Astrocyte (in vitro differentiated cells and primary cell): ENCODE measurements around the gene ZNF765. TPM values are rescaled to one million over a fixed set of nuclear protein-coding genes. Genes with fewer than 3 reads are reported as not detected.
A peak's percentile ranks its signal among the peaks of the same experiment; 100 is the strongest.
"Not testable (repeated sequence)": the region's sequence is repeated elsewhere in the genome, so short reads cannot be mapped to it uniquely, and the experiment has no call there.

Experiments
- DNase-seq: peaks from one replicate; pipeline ENCODE4 v3.0.0-alpha.2; 2010; ENCODE audit warnings: low read depth
- FAIRE-seq: peaks from 2 replicates; lab custom pipeline; 2011; peaks lifted over from hg19 to GRCh38; lab: Jason Lieb, UNC
- H2AFZ ChIP-seq: 2 replicates; pipeline ENCODE4 v1.6.0; 2012; ENCODE audit warnings: low read depth, low read length, inconsistent platforms
- H3K27ac ChIP-seq: 2 replicates; pipeline ENCODE4 v1.5.1; 2011; ENCODE audit warnings: low read depth, low read length, inconsistent platforms
- H3K27me3 ChIP-seq: 2 replicates; pipeline ENCODE4 v1.6.0; 2011; ENCODE audit warnings: low read length, inconsistent platforms; ENCODE audit not compliant: insufficient read depth
- H3K36me3 ChIP-seq: 2 replicates; pipeline ENCODE4 v1.5.1; 2011; ENCODE audit warnings: low read length, inconsistent platforms; ENCODE audit not compliant: insufficient read depth
- H3K4me1 ChIP-seq: 2 replicates; pipeline ENCODE4 v1.5.1; 2011; ENCODE audit warnings: low read length, inconsistent platforms; ENCODE audit not compliant: insufficient read depth
- H3K4me2 ChIP-seq: 2 replicates; pipeline ENCODE4 v1.6.0; 2012; ENCODE audit warnings: low read length, inconsistent platforms
- H3K4me3 ChIP-seq: 2 replicates; pipeline ENCODE4 v1.5.1; 2011; ENCODE audit warnings: low read depth, mild to moderate bottlenecking, low read length, inconsistent platforms; ENCODE audit not compliant: insufficient read depth
- H3K79me2 ChIP-seq: 2 replicates; pipeline ENCODE4 v1.6.0; 2012; ENCODE audit warnings: mild to moderate bottlenecking, low read length, inconsistent platforms; ENCODE audit not compliant: insufficient read depth
- H3K9ac ChIP-seq: 2 replicates; pipeline ENCODE4 v1.6.0; 2012; ENCODE audit warnings: mild to moderate bottlenecking, low read length, inconsistent platforms
- H3K9me3 ChIP-seq: 2 replicates; pipeline ENCODE4 v1.5.1; 2012; ENCODE audit warnings: low read depth, mild to moderate bottlenecking, low read length, inconsistent platforms; ENCODE audit not compliant: insufficient read depth
- H4K20me1 ChIP-seq: 2 replicates; pipeline ENCODE4 v1.6.0; 2012; ENCODE audit warnings: low read length, inconsistent platforms; ENCODE audit not compliant: insufficient read depth
- H3K27ac Mint-ChIP-seq: one replicate; pipeline ENCODE4 v1.8.0; 2021; ENCODE audit warnings: mild to moderate bottlenecking, mixed read lengths; ENCODE audit not compliant: unreplicated experiment
- H3K27me3 Mint-ChIP-seq: one replicate; pipeline ENCODE4 v1.8.0; 2021; ENCODE audit warnings: low read depth, mixed read lengths; ENCODE audit not compliant: unreplicated experiment
- H3K36me3 Mint-ChIP-seq: one replicate; pipeline ENCODE4 v1.8.0; 2021; ENCODE audit warnings: low read depth, mixed read lengths; ENCODE audit not compliant: unreplicated experiment
- H3K4me1 Mint-ChIP-seq: one replicate; pipeline ENCODE4 v1.8.0; 2021; ENCODE audit warnings: low read depth, mixed read lengths; ENCODE audit not compliant: unreplicated experiment
- H3K4me3 Mint-ChIP-seq: one replicate; pipeline ENCODE4 v1.8.0; 2021; ENCODE audit warnings: mild to moderate bottlenecking, moderate library complexity, mixed read lengths; ENCODE audit not compliant: unreplicated experiment
- H3K9me3 Mint-ChIP-seq: one replicate; pipeline ENCODE4 v1.8.0; 2021; ENCODE audit warnings: mild to moderate bottlenecking, mixed read lengths; ENCODE audit not compliant: unreplicated experiment
- EZH2 ChIP-seq: IDR thresholded peaks from 2 replicates; pipeline ENCODE4 v1.6.1; 2012; ENCODE audit warnings: mild to moderate bottlenecking, low read length, inconsistent platforms; ENCODE audit not compliant: insufficient read depth
- total RNA-seq: library from RNA; stranded (reverse); gene quantifications from 2 replicates; pipeline ENCODE4 v1.2.1, GENCODE V29; 2021
- TF ChIP-seq, protein P1 (sequence below): IDR thresholded peaks from 2 replicates; pipeline ENCODE4 v1.5.1; 2011; ENCODE audit warnings: low read depth, mild to moderate bottlenecking, inconsistent platforms, low read length, moderate library complexity; ENCODE audit not compliant: insufficient read depth

Gene ZNF765
- total RNA-seq, 1 donor from 2014 or later, result 8.9 TPM

DNA sequence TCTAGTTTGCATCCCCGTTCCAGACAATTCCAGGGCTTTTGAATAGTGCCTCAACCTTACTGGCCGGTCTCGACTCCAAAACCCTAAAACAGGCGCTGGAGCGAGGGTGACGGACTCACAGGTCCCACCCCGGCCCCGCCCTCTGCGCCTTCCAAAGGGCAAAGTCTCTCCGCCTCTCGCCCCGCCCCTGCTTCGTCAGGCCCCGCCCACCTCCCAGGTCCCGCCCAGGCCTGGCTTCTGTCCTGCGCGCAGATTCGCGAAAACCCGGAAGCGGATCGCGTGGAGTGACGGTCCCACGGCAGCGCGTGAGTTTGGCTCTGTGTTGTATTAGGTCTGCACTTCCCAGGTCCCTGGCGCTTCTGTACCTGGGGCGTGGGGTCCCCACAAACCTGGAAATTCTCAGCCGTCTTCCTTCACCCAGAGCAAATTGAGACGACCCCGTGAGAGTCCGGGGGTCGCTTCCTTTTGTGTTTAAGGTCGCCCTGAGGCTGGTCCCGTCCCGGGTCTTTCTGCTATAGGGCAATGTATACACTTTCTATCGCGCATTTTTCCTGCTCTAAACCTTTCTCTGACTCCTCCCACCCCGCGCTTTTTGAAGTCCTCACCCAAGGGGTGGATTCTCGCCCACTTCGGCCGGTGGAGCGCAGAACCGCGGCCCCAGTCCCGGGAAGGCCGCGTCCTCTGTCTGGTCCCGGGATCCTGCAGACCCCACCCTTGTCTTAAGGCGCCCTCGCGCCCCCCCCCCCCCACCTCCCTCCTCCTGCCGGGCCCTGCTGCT, 72.7 kb downstream of the ZNF765 start, which contains the start of gene ZNF813:
Gene ZNF813, plus strand, starts transcription at position 249 of the 778 bp plus-strand sequence. CDS start 16,090 bp downstream, outside the sequence.
- no peaks in the 10 kb centered on the region for H3K36me3 ChIP-seq
- H2AFZ ChIP-seq, result peak within 1 kb of the TSS; percentile 97
- Mint-ChIP-seq H3K9me3 (peaks cover 12% of the 10 kb centered on the region), H3K4me3 (peak within 1 kb of the TSS; percentile 98), H3K36me3 (peaks cover 4% of the 10 kb centered on the region), H3K4me1 (peaks cover 3% of the 10 kb centered on the region), H3K27me3 (peaks cover 1% of the 10 kb centered on the region), H3K27ac (peak within 1 kb of the TSS; percentile 87)
- H3K4me2 ChIP-seq, result peak within 1 kb of the TSS; percentile 89
- no peak for FAIRE-seq
- no peaks in the 10 kb centered on the region for H4K20me1 ChIP-seq
- H3K4me1 ChIP-seq, result no peaks in the 10 kb centered on the region
- H3K27me3 ChIP-seq, result no peaks in the 10 kb centered on the region
- peak within 1 kb of the TSS; percentile 41 for H3K27ac ChIP-seq
- peak within 1 kb of the TSS; percentile 84 for H3K9ac ChIP-seq
- no peaks in the 10 kb centered on the region for H3K9me3 ChIP-seq
- H3K4me3 ChIP-seq, result peak within 1 kb of the TSS; percentile 76
- no peak for TF ChIP-seq EZH2
- TF ChIP-seq, protein P1, sequence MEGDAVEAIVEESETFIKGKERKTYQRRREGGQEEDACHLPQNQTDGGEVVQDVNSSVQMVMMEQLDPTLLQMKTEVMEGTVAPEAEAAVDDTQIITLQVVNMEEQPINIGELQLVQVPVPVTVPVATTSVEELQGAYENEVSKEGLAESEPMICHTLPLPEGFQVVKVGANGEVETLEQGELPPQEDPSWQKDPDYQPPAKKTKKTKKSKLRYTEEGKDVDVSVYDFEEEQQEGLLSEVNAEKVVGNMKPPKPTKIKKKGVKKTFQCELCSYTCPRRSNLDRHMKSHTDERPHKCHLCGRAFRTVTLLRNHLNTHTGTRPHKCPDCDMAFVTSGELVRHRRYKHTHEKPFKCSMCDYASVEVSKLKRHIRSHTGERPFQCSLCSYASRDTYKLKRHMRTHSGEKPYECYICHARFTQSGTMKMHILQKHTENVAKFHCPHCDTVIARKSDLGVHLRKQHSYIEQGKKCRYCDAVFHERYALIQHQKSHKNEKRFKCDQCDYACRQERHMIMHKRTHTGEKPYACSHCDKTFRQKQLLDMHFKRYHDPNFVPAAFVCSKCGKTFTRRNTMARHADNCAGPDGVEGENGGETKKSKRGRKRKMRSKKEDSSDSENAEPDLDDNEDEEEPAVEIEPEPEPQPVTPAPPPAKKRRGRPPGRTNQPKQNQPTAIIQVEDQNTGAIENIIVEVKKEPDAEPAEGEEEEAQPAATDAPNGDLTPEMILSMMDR, result no peak
- no peaks in the 10 kb centered on the region for H3K79me2 ChIP-seq
- DNase-seq, result peak; percentile 60

DNA sequence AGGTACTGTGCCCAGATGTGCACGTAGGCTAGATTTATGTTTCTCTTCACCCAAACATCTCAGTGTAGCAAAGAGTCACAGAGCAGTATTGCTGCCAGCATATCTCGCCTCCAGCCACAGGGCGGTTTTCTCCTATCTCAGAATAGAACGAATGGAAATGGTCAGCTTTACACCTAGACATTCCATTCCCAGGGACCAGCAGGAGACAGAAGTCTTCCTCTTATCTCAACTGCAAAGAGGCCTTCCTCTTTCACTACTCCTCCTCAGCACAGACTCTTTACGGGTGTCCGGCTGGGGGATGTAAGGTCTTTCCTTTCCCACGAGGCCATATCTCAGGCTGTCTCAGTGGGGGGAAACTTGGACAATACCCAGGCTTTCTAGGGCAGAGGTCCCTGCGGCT, 73.7 kb downstream of the ZNF765 start:
- H3K36me3 ChIP-seq, H2AFZ ChIP-seq, H3K4me1 ChIP-seq, FAIRE-seq, H3K9ac ChIP-seq, H3K27me3 ChIP-seq, H3K27ac Mint-ChIP-seq, DNase-seq, H4K20me1 ChIP-seq, H3K9me3 ChIP-seq, H3K27ac ChIP-seq, H3K36me3 Mint-ChIP-seq, H3K79me2 ChIP-seq, H3K4me1 Mint-ChIP-seq, H3K9me3 Mint-ChIP-seq, H3K27me3 Mint-ChIP-seq: not testable (repeated sequence)
- peak overlapping the region; percentile 89 for H3K4me2 ChIP-seq
- peak overlapping the region; percentile 76 for H3K4me3 ChIP-seq
- H3K4me3 Mint-ChIP-seq, result peak overlapping the region; percentile 98

DNA sequence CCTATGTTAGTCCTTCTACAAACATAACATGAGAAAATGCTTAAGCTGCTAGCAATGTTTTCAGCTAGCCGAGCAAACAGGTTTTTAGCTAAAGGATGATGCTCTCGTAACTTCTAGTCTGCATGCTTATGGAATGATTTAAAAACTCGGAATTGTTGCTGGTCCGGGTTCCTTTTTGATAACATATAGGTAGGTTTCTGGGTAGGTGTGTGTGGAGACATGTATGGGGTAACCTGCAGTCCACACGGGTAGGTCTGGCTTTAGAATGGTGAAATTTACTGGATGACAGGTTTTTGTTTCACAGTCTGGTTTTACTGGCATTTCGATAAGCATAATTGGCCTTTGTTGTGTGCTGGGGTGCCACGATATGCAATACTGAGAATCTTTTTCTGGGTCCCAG, 77.0 kb downstream of the ZNF765 start:
- no peak for TF ChIP-seq EZH2
- TF ChIP-seq, protein P1, result no peak
- no peaks in the 10 kb centered on the region for H3K79me2 ChIP-seq

DNA sequence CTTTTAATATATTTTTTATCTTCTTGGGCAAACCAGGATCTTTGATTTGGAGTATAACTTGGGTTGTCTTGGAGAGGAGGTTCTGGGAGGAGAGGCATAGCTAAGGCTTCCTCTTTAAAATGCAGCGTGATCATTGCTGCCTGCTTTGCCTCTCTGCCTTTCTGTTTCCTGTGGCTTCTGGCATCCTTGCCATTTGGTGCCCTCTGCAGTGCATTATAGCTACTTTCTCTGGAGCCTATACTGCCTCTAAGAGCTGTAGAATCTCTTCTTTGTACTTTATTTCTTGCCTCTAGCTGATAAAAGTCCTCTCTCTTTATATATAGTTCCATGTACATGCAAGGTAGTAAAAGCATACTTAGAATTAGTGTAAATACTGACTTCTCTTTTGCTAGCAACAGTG, 79.9 kb downstream of the ZNF765 start:
- H3K4me3 ChIP-seq, H3K79me2 ChIP-seq, H3K9me3 ChIP-seq, H3K27me3 Mint-ChIP-seq, H3K36me3 ChIP-seq, H3K4me1 Mint-ChIP-seq, DNase-seq, H3K27ac ChIP-seq, H3K4me1 ChIP-seq, FAIRE-seq, H3K27me3 ChIP-seq, H3K27ac Mint-ChIP-seq, H2AFZ ChIP-seq, H3K4me3 Mint-ChIP-seq, H3K4me2 ChIP-seq, H4K20me1 ChIP-seq, H3K9ac ChIP-seq: not testable (repeated sequence)
- peaks cover 34% of the 10 kb centered on the region for H3K36me3 Mint-ChIP-seq
- peaks cover 15% of the 10 kb centered on the region for H3K9me3 Mint-ChIP-seq

More for the DNA sequence above, 77.0 kb downstream of the ZNF765 start:
- no peak overlapping the region for H3K4me3 Mint-ChIP-seq
- Histone ChIP-seq H3K4me1 (no peaks in the 10 kb centered on the region), H3K27ac (no peak overlapping the region), H3K27me3 (no peaks in the 10 kb centered on the region), H3K4me2 (no peak overlapping the region), H4K20me1 (no peaks in the 10 kb centered on the region), H3K9ac (no peak overlapping the region), H3K4me3 (no peak overlapping the region), H3K9me3 (peaks cover 1% of the 10 kb centered on the region), H3K36me3 (no peaks in the 10 kb centered on the region), H2AFZ (no peak overlapping the region)
- H3K27me3 Mint-ChIP-seq, result no peaks in the 10 kb centered on the region
- no peak overlapping the region for H3K27ac Mint-ChIP-seq
- FAIRE-seq (no peak), DNase-seq (no peak)
- peaks cover 13% of the 10 kb centered on the region for H3K36me3 Mint-ChIP-seq
- H3K9me3 Mint-ChIP-seq, result no peaks in the 10 kb centered on the region
- peaks cover 3% of the 10 kb centered on the region for H3K4me1 Mint-ChIP-seq
